ENCODE data around the gene XYLT1.

GRCh38 chr16:17304106-17304490 is 166.7 kb downstream of the XYLT1 start:
- TF ChIP-seq CTCF (conservative IDR thresholded peaks at IDR 0.05) (no peak), EZH2 (IDR thresholded peaks at IDR 0.05; ENCODE audit: low read depth) (no peak)

Measured in PC-9 (cell line).